Measurements from ENCODE around the gene PDGFA.

GRCh38 chr7:516606-517456, 2.8 kb downstream of the PDGFA start:
- TF ChIP-seq CTCF (IDR thresholded peaks at IDR 0.05) (no peak), POLR2A (IDR thresholded peaks at IDR 0.05) (peak in 1 of 2 donors; percentile 33)
